NCI-H2196 (cell line): Measurements from ENCODE around the gene ASB16.

ENCODE experiments used
- DNase-seq: peaks from one replicate; lab custom pipeline; 2025; ENCODE audit not compliant: unreplicated experiment; lab: John Stamatoyannopoulos, UW

ASB16 gene

DNA sequence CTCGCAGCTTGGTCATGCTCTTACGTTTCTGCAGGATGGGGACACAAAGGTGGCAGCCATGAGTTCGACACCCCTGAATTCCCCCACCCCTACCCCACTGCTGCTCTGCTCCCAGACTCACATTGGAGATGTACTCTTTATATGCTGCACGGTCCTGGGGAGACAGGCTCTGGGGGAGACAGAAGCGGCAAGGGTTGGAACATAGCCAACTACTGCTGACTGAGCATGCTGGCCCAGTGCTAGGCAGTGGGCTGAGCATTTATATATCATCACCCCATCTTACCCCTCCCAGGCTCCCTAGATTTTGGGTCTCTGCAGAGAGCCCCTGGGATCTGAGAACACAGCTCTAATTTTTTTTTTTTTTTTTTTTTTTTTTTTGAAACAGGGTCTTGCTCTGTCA is 37.2 kb downstream of the ASB16 start:
- no peak for DNase-seq

DNA sequence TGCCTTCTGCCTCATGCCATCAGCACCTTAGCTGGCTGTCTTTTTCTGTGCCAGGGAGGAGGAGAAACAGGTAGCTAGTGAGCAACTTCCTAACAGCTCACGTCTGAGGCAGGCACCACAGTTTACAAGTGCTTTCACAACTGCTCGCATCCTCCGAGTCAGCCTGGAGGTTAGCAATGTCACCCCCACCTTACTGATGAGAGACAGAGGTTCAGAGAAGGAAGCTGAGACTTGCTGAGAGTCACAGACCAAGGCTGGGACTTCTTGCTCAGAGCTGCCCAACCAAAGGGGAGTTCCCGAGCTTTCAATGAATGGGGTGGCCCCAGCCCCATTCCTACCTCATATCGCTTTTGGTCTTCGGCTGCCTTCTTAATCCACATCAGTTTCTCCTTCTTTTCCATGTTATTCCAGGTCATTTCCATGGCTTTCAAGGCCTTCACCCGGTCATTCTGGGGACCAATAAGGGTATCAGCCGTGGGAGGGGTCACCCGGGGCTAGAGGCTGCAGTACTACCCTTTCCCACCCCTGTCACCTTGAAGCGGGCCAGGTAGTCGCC is 39.4 kb downstream of the ASB16 start:
- no peak for DNase-seq

DNA sequence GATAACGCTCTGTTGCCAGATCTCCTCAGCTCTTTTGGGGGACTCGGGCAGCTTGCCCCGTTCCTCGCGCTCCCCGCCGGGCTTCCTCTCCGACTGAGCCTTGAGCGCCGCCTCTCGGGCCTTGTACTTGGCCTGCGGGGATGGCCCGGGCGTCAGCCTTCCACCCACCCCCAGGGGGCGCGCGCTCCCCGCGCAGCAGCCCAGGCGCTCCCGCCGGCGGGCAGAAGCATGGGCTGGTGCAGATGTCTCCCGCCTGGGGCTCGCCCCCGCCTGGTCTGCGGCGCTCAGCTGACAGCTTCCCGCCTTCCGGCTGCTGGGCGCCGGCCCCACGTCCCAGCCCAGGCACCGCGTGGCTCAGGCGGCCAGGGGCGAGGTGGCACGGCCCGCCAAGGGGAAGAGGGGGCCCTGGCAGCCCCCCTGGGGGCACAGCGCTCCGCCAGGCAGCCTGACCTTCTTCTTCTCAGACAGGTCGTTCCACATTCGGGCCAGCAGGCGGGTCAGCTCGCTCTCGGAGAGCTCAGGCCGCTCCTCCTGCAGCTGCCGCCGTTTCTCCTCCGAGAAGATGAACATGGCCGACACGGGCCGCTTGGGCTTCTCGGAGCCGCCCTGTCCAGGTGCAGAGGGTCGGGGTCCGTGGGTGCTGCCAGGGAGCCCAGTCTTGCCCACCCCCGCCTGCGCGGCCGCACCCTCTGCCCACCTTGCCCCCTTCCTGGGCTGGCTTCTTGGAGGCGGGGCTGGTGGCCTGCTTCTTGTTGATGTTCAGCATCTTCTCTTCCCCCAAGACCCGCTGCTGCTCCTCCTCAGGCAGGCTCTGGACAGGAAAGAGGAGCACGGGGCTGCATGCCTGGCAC is 40.1 kb downstream of the ASB16 start:
- DNase-seq: no peak

DNA sequence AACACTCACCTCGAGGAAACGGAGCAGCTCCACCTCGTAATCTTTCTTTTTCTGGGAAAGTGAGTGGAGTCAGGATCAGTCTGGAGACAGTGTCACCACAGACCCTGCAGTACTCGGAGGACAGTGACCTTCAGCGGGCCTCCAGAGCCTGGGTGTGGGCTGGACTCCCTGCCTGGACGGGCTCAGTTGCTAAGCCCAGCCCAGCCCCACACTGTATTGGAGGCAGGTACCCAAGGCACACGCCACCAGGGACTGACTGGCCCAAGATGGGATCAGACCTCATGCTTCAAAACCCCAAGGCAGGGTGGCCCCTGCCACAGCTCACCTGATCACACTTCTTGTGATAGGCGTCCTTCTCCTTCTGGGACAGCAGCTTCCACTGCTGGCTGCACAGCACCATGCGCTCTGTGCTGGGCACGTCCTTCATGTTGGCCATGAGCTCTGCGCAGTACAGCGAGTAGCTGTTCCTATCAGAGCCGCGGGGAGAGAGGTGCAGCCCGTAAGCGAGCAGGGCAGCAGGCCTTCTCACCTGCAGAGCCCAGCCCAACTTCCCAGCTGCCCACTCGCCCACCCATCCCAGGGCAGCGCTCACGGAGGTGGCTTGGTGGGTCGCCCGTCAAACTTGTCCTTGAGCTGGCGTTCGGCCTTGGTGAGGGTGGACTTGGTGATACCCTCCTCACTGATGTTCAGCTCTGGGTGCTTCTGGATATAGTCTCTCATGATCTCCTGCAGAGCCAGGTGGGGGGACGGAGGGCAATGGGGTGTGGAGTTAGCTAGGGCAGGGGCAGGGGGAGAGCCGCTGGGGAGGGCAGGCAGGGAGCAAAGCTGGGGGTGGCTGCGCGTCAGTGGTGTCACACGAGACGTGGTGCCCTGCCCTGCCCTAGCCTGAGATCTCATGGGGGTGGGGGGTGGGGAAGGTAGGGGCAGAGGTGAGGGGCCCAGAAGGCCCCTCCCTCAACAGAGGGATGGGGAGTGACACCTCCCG is 41.1 kb downstream of the ASB16 start:
- DNase-seq: no peak

DNA sequence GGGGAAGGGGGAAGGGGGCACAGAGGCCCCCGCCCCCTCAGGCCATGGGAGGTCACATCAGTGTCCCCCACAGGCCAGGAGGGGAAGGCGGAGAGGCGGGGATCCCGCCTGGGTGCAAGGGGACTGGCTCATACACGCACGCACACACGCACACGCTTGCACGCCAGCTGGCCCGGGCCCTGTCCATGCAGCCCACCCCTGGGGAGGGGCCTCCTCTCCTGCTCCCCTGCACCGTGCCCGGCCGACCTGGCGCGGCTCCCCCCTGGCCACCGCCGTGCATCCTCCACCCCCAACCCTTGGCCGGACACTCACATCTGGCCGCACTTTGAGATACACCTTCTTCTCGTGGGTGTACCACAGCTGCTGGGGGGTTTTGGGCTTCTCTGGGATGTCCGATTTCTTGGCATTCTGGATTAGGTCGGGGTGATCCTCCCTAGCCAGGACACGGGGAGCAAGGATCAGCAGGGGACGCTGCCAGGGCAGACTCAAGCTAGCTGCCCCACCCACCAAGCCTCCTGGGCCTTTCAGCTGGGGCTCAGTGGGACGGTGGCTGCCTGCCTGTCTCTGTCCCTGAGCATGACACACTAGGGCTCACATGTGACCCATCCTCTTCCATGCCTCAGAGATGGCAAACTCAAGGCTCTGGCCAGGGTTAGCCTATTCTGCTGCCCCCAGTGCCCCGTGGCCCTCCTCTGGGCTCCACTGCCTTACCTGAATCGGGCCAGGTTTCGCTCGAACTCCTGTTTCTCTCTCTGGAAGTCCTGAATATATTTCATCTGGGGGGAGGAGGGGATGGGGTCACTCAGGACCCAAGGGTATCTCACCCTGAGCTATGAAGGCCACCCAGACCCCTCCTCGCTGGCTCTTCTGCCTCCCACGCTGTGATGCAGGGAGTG is 42.3 kb downstream of the ASB16 start:
- DNase-seq: no peak

DNA sequence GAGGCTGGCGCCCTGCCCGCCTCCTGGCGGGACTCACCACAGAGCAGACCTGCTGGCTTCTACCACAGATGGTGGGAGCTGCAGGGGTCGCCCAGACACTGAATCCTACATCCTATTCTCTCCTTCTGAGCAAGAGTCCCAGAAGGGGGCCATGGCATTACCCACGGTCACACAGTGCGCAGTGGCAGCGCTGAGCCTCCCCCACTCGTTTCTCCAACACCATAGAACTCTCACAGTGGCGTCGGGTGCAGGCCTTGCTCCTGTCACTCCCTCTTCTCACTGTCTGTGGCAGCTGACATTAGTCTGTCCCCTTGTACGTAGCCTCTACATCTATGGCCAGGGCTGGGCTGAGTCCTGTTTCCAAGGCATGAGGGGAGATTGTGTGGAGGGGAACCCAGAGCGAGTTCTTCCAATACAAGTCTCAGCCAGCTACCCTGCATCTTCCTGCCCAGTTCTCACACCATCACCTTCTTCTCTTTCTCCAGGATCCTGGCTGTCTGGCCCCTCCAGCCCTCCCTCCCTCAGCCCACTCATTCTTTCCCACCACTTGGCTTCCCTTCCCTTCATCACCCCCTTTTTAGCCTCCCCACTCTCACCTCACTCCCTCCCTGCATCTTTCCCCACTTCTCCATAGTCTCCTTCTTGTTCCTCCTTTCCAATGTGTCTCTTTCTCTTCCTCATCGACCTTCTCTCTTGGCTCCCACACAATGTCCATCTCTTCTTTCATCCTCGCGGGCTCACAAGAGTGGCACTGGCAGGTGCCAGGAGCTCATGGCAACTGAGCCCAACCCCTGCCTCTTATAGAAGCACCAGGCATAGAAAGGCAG is 43.1 kb downstream of the ASB16 start:
- DNase-seq: no peak

DNA sequence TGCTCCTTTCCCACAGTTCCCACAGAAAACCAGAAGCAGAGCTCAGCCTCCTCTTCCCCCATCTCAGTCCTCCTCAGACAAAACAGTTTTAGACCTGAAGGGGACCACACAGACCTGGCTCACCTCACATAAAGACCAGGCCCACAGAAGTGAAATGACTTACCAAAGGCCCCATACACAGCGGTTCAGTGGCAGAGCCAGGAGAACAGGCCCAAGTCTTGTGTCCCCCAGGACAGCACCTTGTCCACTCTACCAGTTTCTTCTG is 43.7 kb downstream of the ASB16 start:
- DNase-seq: no peak

DNA sequence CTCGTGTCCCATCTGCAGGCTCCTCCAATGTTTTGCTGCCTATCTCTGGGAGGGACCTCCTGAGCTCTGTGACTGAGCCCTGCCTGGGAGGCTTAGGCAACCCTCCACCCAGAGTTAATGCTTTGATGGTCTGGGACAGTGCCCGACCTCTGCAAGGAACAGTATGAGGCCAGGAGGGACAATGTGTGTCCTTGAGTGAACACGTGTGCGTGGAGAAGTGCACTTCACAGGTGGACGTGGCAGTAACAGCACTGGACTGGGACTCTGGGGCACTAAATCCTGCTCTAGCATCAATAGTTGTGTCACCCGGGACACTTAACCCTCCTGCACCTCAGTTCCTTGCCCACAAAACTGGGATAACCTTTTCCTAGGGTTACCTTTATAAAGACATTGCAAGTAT is 44.4 kb downstream of the ASB16 start:
- no peak for DNase-seq

DNA sequence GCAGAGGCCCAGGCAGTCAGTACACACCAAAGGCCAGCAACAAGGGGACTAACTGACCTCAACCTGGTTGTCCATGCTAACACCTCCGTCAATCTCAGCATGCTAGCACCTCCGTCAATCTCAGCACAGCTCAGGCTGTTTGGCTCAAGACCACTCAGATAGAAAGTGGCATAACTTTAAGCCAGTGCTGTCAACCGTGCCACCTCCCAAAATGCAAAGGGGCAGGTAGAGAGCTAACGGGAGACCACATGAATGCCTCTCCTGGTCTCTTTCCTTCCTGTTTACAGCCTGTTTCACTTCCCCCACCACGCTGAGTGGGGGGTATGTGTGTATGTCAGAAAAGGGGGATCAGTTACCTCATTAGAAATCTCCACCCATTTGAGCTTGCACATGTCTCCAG is 45.7 kb downstream of the ASB16 start:
- DNase-seq: no peak

DNA sequence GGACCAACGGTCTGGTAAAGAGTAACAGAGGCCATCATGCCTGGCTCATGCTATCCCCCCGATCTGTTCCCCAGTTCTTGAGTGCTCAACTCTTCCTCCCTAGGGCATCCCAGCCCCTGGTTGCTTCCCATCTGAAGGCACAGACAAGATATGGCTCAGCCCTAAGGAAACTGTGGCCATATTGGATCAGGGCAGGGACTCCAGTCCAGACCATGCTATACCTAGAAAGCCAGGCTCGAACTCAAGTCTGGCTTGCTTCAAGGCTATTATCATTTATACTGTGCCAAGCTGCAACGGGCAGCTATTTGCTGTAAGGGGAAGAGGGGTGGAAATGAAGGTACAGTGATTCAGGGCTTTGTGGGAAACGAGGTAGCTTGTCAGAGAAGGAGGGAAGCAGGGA is 46.2 kb downstream of the ASB16 start:
- no peak for DNase-seq

DNA sequence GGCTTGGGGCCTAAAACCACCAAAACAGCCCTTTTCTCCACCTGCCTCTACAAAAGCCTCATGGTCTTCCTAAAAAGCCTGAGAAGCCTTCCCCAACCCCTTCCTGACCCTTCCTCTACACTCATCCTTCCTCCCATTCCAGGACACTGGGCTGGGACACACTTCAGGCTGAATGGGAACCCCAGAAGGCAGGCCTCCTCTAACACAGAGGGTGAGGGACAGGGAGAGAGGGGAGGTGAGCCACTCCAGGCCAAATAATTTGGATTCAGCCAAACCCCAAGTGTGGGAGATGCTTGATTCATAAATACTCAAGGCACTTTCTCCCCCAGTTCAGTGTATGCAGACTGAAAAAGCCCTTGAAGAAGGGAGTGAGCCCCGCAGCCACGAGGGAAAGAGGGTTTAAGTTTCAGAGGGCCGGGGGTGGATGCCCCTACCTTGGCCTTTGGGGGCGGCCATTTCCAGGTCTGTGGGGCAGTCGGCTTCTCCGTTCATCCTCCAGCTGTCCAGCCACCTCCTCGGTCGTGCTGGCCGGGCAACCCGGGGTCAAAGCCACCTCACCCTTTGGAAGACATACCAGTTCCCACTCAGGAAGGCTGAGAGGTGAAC is 47.3 kb downstream of the ASB16 start:
- no peak for DNase-seq

DNA sequence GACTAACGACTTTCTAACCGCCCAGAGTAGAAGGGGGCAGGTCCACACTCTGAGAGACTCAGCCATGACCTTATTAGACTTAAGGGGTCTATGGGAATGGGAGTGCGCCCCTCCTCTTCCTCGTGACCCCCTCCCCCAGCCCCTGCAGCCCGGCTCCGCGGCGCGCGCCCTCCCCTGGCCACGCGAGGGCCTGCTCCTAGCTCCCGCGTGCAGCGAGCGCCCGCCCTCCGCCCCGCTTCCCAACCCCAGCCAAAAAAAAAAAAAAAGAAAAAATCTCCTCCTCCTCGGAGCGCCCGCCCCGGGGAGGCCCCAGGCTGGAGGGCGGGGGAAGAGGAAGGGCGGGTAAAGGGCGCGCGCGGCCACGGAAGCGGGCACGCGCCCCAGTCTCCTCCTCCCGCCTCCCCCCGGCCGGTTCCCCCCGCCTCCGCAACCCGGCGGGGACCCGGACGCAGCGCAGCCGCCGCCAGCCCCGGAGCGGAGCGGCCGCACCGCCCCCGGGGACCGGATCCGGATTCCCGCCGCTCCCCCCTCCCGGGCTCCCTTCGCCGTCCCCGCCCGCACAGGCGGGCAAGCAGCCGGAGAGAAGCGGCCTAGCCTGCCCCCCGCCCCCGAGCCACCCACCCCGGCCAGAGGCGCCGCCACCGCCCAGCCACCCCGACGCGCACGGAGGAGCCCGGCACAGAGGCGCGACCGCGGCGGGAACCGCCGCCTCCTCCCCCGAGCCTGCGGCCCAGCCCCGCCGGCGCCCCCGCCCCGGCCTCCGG is 48.0 kb downstream of the ASB16 start:
- peak; percentile 91 for DNase-seq

DNA sequence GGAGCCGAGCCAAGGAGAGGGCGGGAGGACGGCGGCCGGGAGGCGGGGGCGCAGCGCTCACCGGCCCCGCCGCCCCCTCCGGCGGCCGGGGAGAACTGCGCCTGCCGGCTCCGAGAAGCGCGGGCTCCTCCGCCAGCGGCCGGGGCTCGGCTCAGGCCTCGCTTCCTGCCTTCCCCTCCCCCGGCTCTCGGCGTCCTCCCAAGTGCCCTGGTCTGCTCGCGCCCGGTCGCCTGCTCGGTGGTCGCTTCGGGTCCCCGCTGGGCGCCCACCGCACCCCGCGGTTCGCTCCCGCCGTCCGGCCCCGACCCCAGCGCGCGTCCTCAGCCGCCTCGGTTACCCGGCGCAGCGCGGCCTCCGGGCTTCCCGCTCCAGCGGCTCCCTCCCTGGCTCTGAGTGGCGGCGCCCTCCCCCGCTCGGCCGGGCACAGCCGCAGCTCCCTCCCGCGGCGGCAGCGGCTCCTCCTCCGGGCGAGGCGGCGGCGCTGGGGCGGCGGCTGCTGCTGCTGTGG is 48.7 kb downstream of the ASB16 start:
- peak; percentile 79 for DNase-seq

DNA sequence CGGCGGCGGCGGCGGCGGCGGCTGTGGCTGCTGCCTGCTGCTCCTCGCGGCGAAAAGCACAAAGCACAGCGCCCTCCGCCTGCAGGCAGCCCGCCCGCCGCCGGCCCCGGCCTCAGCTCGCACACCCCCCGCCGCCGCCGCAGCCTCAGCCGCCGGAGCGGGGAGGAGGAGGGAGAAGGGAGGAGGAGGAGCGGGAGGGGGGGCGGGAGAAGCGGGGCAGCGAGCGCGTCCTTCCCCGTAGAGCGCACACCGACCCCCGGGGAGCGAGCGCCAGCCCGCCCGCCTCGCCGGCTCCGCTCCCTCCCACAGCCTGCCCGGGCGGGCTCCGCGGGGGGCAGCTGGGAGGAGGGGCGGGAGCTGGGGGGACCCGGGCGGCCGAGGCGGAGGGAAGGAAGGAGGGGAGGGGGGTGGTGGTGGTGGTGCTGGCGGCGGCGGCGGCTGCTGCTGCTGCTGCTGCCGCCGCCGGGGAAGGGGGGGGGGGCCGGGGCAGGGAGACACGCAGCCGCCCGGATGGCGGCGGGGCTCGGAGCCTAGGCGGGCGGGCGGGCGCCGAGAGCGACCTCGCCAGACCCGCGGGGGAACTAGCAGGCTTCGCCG is 49.2 kb downstream of the ASB16 start, which contains the start of gene UBTF:
UBTF (minus strand) TSS at position 60 of the 597 bp plus-strand sequence. CDS start 1,446 bp downstream, outside the sequence.
- peak; percentile 73 for DNase-seq

DNA sequence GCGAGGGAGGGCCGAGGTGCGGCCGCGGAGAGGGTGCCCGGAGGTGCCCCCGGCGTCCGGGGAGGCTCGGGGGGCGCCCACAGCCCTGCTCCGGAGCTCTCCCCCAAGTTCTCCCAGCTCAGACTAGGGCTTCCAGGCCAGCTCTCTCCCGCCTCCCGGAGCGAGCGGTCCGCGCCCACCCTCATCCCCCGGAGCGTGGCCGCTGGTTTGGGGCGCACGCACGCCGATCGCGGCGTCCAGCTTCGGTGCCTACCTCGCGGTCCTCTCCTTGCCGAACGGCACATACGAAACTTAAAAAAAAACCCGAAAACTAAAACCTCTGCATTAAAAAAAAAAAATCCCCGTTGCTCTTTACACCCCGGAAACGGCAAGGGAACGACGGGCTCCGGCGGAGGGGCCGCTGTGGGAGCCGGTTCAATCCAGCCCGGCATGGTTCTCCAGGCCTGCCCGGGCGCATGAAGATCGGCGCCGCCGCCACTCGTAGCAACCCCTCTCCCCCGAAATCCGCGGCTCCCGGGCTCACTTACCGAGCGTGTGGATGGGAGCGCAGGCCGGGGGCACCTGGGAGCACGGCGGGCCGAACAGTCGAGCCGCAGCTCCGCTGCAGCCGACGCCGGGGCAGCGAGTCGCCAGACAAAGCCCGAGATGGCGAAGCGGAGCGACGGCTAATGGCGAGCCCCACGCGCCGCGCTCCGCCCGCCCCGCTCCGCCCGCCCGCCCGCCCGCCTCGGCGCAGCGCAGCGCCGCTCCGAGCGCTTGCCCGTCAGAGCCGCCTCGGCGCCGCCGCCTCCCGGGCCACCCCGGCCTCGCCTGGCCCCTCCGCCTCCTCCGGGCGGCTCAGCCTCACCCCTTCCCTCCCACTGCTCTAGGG is 49.9 kb downstream of the ASB16 start:
- peak; percentile 52 for DNase-seq

DNA sequence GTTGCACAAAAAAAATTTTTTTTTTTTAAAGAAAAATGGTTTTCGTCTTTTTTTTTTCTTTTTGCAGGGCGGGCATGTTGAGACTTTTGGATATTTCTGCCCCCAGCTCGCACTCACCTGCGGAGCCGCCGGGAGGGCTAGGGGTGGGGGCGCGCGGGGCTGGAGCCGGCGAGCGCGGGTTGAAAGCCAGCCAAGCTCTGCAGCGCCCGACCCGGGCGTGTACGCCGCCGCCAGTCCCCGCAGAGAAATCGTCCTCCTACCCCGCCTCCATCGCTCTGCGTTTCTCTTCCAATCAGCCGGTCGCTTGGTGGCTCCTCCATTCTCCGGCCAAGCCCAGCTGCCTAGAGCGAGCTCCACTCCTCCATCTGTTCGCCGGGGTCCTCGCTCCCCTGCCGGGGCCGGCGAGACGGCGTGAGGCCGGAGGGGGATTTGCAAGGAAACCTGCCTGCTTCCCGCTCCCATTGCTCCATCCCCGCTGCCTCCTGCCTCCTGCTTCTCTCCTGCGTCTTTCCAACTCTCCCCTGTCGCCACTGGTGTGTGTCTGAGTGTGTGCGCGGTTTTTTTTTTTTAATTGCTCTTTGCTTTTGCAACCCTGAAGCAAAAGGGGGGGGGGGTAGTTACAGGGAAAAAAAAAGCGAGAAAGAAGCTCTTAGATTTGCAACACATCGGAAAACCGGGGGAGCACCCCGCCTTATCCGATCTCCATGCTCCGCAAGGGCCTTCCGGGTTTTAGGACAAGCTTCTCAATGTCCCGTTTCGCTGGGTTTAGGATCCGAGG is 50.8 kb downstream of the ASB16 start:
- peak; percentile 72 for DNase-seq

DNA sequence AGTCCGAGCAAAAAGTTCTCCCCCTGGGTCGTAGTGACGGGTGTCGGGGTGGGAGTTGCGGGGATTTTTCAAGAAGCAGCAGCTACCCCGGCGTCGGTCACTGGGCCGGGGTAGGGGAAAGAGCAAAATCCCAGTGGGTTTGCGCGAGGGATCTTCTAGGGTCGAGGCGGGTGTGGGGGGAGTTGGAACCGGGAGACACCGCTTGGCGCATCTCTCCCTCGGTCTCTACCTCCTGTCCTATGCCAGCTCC is 51.3 kb downstream of the ASB16 start:
- no peak for DNase-seq
